ENCODE data around the gene SCAF4.

Gene SCAF4

GRCh38 chr21:31753949-31754707 lies 22.2 kb upstream of the SCAF4 start:
- TF ChIP-seq ZBTB7A (IDR thresholded peaks at IDR 0.05; ENCODE audit: low read depth), result no peak
- TF ChIP-seq NFIC (IDR thresholded peaks at IDR 0.05), result no peak
- no peak for TF ChIP-seq EGR1 (IDR thresholded peaks at IDR 0.05)
- TF ChIP-seq YY1 (IDR thresholded peaks at IDR 0.05; ENCODE audit: low read depth), result no peak
- no peak for TF ChIP-seq MAX (IDR thresholded peaks at IDR 0.05)
- TF ChIP-seq RAD21 (IDR thresholded peaks at IDR 0.05; ENCODE audit: low read depth), result no peak
- no peak for TF ChIP-seq CREB1 (IDR thresholded peaks at IDR 0.05; ENCODE audit: low read depth)
- no peak for TF ChIP-seq TCF12 (IDR thresholded peaks at IDR 0.05; ENCODE audit: low read depth)
- TF ChIP-seq TEAD4 (IDR thresholded peaks at IDR 0.05), result no peak
- TF ChIP-seq TAF1 (IDR thresholded peaks at IDR 0.05; ENCODE audit: low read depth), result no peak
- no peak for TF ChIP-seq FOXM1 (IDR thresholded peaks at IDR 0.05; ENCODE audit: borderline replicate concordance, low read depth)
- no peak for TF ChIP-seq USF1 (IDR thresholded peaks at IDR 0.05)

GRCh38 chr21:31752967-31753366 lies 21.0 kb upstream of the SCAF4 start:
- TF ChIP-seq CREB1 (IDR thresholded peaks at IDR 0.05; ENCODE audit: low read depth) (no peak), ZBTB7A (IDR thresholded peaks at IDR 0.05; ENCODE audit: low read depth) (no peak), REST (IDR thresholded peaks at IDR 0.05; ENCODE audit: low read depth) (no peak), EP300 (IDR thresholded peaks at IDR 0.05; ENCODE audit: borderline replicate concordance) (no peak), NFIC (IDR thresholded peaks at IDR 0.05) (no peak), TEAD4 (IDR thresholded peaks at IDR 0.05) (no peak), MAX (IDR thresholded peaks at IDR 0.05) (no peak), TAF1 (IDR thresholded peaks at IDR 0.05; ENCODE audit: low read depth) (no peak), YY1 (IDR thresholded peaks at IDR 0.05; ENCODE audit: low read depth) (no peak), FOXM1 (IDR thresholded peaks at IDR 0.05; ENCODE audit: borderline replicate concordance, low read depth) (no peak), RAD21 (IDR thresholded peaks at IDR 0.05; ENCODE audit: low read depth) (no peak), USF1 (IDR thresholded peaks at IDR 0.05) (no peak), CEBPB (IDR thresholded peaks at IDR 0.05) (no peak), TCF12 (IDR thresholded peaks at IDR 0.05; ENCODE audit: low read depth) (no peak), EGR1 (IDR thresholded peaks at IDR 0.05) (no peak)

GRCh38 chr21:31752352-31752751 lies 20.4 kb upstream of the SCAF4 start:
- TF ChIP-seq EP300 (IDR thresholded peaks at IDR 0.05; ENCODE audit: borderline replicate concordance), result no peak
- TF ChIP-seq REST (IDR thresholded peaks at IDR 0.05; ENCODE audit: low read depth), result no peak
- TF ChIP-seq EGR1 (IDR thresholded peaks at IDR 0.05), result no peak
- TF ChIP-seq TAF1 (IDR thresholded peaks at IDR 0.05; ENCODE audit: low read depth), result no peak

- TF ChIP-seq NFIC (IDR thresholded peaks at IDR 0.05), result no peak
- TF ChIP-seq TAF1 (IDR thresholded peaks at IDR 0.05; ENCODE audit: low read depth), result no peak
- TF ChIP-seq REST (IDR thresholded peaks at IDR 0.05; ENCODE audit: low read depth), result no peak
- TF ChIP-seq CEBPB (IDR thresholded peaks at IDR 0.05), result no peak
- no peak for TF ChIP-seq USF1 (IDR thresholded peaks at IDR 0.05)
- no peak for TF ChIP-seq RAD21 (IDR thresholded peaks at IDR 0.05; ENCODE audit: low read depth)
- no peak for TF ChIP-seq YY1 (IDR thresholded peaks at IDR 0.05; ENCODE audit: low read depth)
- no peak for TF ChIP-seq TCF12 (IDR thresholded peaks at IDR 0.05; ENCODE audit: low read depth)
- no peak for TF ChIP-seq CREB1 (IDR thresholded peaks at IDR 0.05; ENCODE audit: low read depth)
- no peak for TF ChIP-seq EP300 (IDR thresholded peaks at IDR 0.05; ENCODE audit: borderline replicate concordance)
- TF ChIP-seq MAX (IDR thresholded peaks at IDR 0.05), result no peak
- TF ChIP-seq ZBTB7A (IDR thresholded peaks at IDR 0.05; ENCODE audit: low read depth), result no peak
These were observed 18.9 kb upstream of the SCAF4 start for GRCh38 chr21:31750843-31751242.
